Inflammatory macrophage treated with lipopolysaccharide for 4 hours (primary cell): ENCODE data around the gene SPTLC3.

ENCODE experiments used
- DNase-seq: peaks from one replicate; pipeline ENCODE4 v3.0.0-alpha.2; 2020

The SPTLC3 gene

GRCh38 chr20:13205425-13205824, 196.7 kb downstream of the SPTLC3 start:
- DNase-seq = no peak

GRCh38 chr20:13205848-13206434, 197.2 kb downstream of the SPTLC3 start:
- no peak for DNase-seq

- no peak for DNase-seq
Observed at GRCh38 chr20:13207016-13207415, 198.2 kb downstream of the SPTLC3 start.

- DNase-seq = no peak
Observed at GRCh38 chr20:13211956-13212618, 203.3 kb downstream of the SPTLC3 start.

- no peak for DNase-seq
Observed at GRCh38 chr20:13212750-13213149, 204.0 kb downstream of the SPTLC3 start.

GRCh38 chr20:13213335-13213734, 204.6 kb downstream of the SPTLC3 start:
- no peak for DNase-seq

- DNase-seq = no peak
Observed at GRCh38 chr20:13216533-13216932, 207.8 kb downstream of the SPTLC3 start.
